Measurements from ENCODE around the gene GPC5. TPM values are rescaled to one million over a fixed set of nuclear protein-coding genes. Genes with fewer than 3 reads are reported as not detected.

Gene GPC5
- total and polyA plus RNA-seq, 2 of the 13 experiments (the other 11 are each of a cell fraction or from before 2014, with no cell fraction given), result 0.02 to 0.07 TPM

DNA sequence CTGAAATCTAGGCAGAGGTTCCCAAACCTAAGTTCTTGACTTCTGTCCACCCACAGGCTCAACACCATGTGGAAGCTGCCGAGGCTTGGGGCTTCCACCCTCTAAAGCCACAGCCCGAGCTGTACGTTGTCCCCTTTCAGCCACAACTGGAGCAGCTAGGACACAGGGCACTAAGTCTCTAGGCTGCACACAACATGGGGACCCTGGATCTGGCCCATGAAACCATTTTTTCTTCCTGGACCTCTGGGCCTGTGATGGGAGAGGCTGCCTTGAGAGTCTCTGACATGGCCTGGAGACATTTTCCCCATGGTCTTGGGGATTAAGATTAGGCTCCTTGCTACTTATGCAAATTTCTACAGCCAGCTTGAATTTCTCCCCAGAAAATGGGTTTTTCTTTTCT is 118.4 kb downstream of the GPC5 start (continued):
- TF ChIP-seq, protein P1, sequence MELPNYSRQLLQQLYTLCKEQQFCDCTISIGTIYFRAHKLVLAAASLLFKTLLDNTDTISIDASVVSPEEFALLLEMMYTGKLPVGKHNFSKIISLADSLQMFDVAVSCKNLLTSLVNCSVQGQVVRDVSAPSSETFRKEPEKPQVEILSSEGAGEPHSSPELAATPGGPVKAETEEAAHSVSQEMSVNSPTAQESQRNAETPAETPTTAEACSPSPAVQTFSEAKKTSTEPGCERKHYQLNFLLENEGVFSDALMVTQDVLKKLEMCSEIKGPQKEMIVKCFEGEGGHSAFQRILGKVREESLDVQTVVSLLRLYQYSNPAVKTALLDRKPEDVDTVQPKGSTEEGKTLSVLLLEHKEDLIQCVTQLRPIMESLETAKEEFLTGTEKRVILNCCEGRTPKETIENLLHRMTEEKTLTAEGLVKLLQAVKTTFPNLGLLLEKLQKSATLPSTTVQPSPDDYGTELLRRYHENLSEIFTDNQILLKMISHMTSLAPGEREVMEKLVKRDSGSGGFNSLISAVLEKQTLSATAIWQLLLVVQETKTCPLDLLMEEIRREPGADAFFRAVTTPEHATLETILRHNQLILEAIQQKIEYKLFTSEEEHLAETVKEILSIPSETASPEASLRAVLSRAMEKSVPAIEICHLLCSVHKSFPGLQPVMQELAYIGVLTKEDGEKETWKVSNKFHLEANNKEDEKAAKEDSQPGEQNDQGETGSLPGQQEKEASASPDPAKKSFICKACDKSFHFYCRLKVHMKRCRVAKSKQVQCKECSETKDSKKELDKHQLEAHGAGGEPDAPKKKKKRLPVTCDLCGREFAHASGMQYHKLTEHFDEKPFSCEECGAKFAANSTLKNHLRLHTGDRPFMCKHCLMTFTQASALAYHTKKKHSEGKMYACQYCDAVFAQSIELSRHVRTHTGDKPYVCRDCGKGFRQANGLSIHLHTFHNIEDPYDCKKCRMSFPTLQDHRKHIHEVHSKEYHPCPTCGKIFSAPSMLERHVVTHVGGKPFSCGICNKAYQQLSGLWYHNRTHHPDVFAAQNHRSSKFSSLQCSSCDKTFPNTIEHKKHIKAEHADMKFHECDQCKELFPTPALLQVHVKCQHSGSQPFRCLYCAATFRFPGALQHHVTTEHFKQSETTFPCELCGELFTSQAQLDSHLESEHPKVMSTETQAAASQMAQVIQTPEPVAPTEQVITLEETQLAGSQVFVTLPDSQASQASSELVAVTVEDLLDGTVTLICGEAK (IDR thresholded peaks at IDR 0.05), result no peak
- TF ChIP-seq, protein P1 (CRISPR knock-in tag; IDR thresholded peaks at IDR 0.05), result no peak
- TF ChIP-seq ZNF550 (CRISPR knock-in tag; IDR thresholded peaks at IDR 0.05; ENCODE audit: borderline replicate concordance) (no peak), HNRNPK (IDR thresholded peaks at IDR 0.05; ENCODE audit: low read depth, low read length, poor library complexity, severe bottlenecking) (no peak), FOXK1 (CRISPR knock-in tag; IDR thresholded peaks at IDR 0.05; ENCODE audit: borderline replicate concordance, low read depth) (no peak)

Measured in HepG2 (cell line).